ENCODE data around the gene MX2.

The MX2 gene

DNA sequence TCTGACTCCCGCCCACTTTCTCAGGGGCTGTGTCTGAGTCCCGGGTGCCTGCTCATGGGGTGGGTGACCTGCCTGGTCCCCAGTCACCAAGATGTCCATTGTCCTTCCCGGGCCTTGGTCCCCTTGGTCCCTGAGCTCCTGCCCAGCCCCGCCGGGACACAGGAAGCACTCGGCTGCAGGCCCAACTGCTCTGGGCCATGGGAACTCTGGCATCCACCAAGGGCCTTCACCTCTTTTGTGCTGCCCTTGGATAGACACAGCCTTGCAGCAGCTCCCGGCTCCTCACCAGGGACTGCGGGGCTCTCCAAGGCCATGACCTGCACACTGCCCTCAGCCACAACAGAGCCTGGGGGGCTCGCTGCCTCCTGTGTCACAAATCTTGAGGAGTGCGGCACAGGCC, 42.1 kb downstream of the MX2 start:
- TF ChIP-seq TEAD4 (IDR thresholded peaks at IDR 0.05) (no peak), FOXM1 (IDR thresholded peaks at IDR 0.05; ENCODE audit: borderline replicate concordance, low read depth) (no peak), CEBPB (IDR thresholded peaks at IDR 0.05) (no peak), CREB1 (IDR thresholded peaks at IDR 0.05; ENCODE audit: low read depth) (no peak), EP300 (IDR thresholded peaks at IDR 0.05; ENCODE audit: borderline replicate concordance) (no peak), ZBTB7A (IDR thresholded peaks at IDR 0.05; ENCODE audit: low read depth) (no peak), TCF12 (IDR thresholded peaks at IDR 0.05; ENCODE audit: low read depth) (no peak), EGR1 (IDR thresholded peaks at IDR 0.05) (no peak), YY1 (IDR thresholded peaks at IDR 0.05; ENCODE audit: low read depth) (no peak), RAD21 (IDR thresholded peaks at IDR 0.05; ENCODE audit: low read depth) (no peak), MAX (IDR thresholded peaks at IDR 0.05) (no peak), TAF1 (IDR thresholded peaks at IDR 0.05; ENCODE audit: low read depth) (no peak), NFIC (IDR thresholded peaks at IDR 0.05) (no peak)
- TF ChIP-seq, protein P1, sequence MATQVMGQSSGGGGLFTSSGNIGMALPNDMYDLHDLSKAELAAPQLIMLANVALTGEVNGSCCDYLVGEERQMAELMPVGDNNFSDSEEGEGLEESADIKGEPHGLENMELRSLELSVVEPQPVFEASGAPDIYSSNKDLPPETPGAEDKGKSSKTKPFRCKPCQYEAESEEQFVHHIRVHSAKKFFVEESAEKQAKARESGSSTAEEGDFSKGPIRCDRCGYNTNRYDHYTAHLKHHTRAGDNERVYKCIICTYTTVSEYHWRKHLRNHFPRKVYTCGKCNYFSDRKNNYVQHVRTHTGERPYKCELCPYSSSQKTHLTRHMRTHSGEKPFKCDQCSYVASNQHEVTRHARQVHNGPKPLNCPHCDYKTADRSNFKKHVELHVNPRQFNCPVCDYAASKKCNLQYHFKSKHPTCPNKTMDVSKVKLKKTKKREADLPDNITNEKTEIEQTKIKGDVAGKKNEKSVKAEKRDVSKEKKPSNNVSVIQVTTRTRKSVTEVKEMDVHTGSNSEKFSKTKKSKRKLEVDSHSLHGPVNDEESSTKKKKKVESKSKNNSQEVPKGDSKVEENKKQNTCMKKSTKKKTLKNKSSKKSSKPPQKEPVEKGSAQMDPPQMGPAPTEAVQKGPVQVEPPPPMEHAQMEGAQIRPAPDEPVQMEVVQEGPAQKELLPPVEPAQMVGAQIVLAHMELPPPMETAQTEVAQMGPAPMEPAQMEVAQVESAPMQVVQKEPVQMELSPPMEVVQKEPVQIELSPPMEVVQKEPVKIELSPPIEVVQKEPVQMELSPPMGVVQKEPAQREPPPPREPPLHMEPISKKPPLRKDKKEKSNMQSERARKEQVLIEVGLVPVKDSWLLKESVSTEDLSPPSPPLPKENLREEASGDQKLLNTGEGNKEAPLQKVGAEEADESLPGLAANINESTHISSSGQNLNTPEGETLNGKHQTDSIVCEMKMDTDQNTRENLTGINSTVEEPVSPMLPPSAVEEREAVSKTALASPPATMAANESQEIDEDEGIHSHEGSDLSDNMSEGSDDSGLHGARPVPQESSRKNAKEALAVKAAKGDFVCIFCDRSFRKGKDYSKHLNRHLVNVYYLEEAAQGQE (IDR thresholded peaks at IDR 0.05; ENCODE audit: low read depth) = no peak

GRCh38 chr21:41405321-41405720, 43.5 kb downstream of the MX2 start:
- TF ChIP-seq EP300 (IDR thresholded peaks at IDR 0.05; ENCODE audit: borderline replicate concordance) (no peak), FOXM1 (IDR thresholded peaks at IDR 0.05; ENCODE audit: borderline replicate concordance, low read depth) (no peak), RAD21 (IDR thresholded peaks at IDR 0.05; ENCODE audit: low read depth) (no peak), CREB1 (IDR thresholded peaks at IDR 0.05; ENCODE audit: low read depth) (no peak), TAF1 (IDR thresholded peaks at IDR 0.05; ENCODE audit: low read depth) (no peak), NFIC (IDR thresholded peaks at IDR 0.05) (no peak), MAX (IDR thresholded peaks at IDR 0.05) (no peak), USF1 (IDR thresholded peaks at IDR 0.05) (no peak), YY1 (IDR thresholded peaks at IDR 0.05; ENCODE audit: low read depth) (no peak), TCF12 (IDR thresholded peaks at IDR 0.05; ENCODE audit: low read depth) (no peak), EGR1 (IDR thresholded peaks at IDR 0.05) (no peak), ZBTB7A (IDR thresholded peaks at IDR 0.05; ENCODE audit: low read depth) (no peak), CEBPB (IDR thresholded peaks at IDR 0.05) (no peak), TEAD4 (IDR thresholded peaks at IDR 0.05) (no peak)
- TF ChIP-seq, protein P1 (IDR thresholded peaks at IDR 0.05; ENCODE audit: low read depth) = no peak

- no peak for TF ChIP-seq NFIC (IDR thresholded peaks at IDR 0.05)
- no peak for TF ChIP-seq CREB1 (IDR thresholded peaks at IDR 0.05; ENCODE audit: low read depth)
- TF ChIP-seq MAX (IDR thresholded peaks at IDR 0.05) = no peak
- no peak for TF ChIP-seq RAD21 (IDR thresholded peaks at IDR 0.05; ENCODE audit: low read depth)
- TF ChIP-seq CEBPB (IDR thresholded peaks at IDR 0.05) = no peak
- TF ChIP-seq FOXM1 (IDR thresholded peaks at IDR 0.05; ENCODE audit: borderline replicate concordance, low read depth) = no peak
- no peak for TF ChIP-seq USF1 (IDR thresholded peaks at IDR 0.05)
- no peak for TF ChIP-seq TAF1 (IDR thresholded peaks at IDR 0.05; ENCODE audit: low read depth)
- TF ChIP-seq TEAD4 (IDR thresholded peaks at IDR 0.05) = no peak
- TF ChIP-seq YY1 (IDR thresholded peaks at IDR 0.05; ENCODE audit: low read depth) = no peak
- TF ChIP-seq EP300 (IDR thresholded peaks at IDR 0.05; ENCODE audit: borderline replicate concordance) = no peak
- TF ChIP-seq, protein P1 (IDR thresholded peaks at IDR 0.05; ENCODE audit: low read depth) = no peak
- TF ChIP-seq TCF12 (IDR thresholded peaks at IDR 0.05; ENCODE audit: low read depth) = no peak
- no peak for TF ChIP-seq ZBTB7A (IDR thresholded peaks at IDR 0.05; ENCODE audit: low read depth)
- no peak for TF ChIP-seq EGR1 (IDR thresholded peaks at IDR 0.05)
Measured at GRCh38 chr21:41406340-41406739, 44.5 kb downstream of the MX2 start.

Data from Ishikawa (cell line).